ENCODE measurements around the gene GALNT10. TPM values are rescaled to one million over a fixed set of nuclear protein-coding genes. Genes with fewer than 3 reads are reported as not detected.

Gene GALNT10
- total and polyA plus RNA-seq, 5 donors, result 3.4 to 21.7 (median 15.4) TPM

DNA sequence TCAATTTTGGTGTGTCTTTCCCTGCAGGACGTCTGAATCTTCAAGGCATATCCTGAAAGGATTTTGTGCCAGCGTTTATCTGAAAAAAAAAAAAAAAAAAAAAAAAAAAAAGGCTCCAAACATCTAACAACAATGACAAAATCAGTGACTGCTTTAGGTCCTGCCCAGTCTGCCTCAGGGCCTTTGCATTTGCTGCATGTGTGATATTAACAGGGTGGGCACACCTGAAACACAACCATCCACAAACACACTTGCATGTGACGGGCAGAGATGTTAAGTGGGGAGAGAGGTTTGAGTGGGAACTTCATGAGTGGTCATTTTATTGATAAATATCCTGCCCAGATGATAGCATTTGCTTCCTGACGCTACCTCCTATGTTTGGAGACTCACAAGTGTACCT is 172.9 kb downstream of the GALNT10 start:
- intact Hi-C loops (cut with DNase I), result no loop called here
- no peak for DNase-seq
- Histone ChIP-seq H3K9me3 (ENCODE audit: control insufficient read depth, low read length) (no peaks in the 10 kb centered on the region), H3K27me3 (ENCODE audit: control insufficient read depth, insufficient read depth) (no peaks in the 10 kb centered on the region), H3K4me3 (ENCODE audit: low read length) (no peak overlapping the region), H3K4me1 (ENCODE audit: control insufficient read depth, insufficient read depth, low read length) (peaks cover 1% of the 10 kb centered on the region), H3K27ac (ENCODE audit: low read length) (no peak overlapping the region)
- WGBS, result 87% methylated on average over 4 of the region's 4 CpGs
- no peak for ATAC-seq

DNA sequence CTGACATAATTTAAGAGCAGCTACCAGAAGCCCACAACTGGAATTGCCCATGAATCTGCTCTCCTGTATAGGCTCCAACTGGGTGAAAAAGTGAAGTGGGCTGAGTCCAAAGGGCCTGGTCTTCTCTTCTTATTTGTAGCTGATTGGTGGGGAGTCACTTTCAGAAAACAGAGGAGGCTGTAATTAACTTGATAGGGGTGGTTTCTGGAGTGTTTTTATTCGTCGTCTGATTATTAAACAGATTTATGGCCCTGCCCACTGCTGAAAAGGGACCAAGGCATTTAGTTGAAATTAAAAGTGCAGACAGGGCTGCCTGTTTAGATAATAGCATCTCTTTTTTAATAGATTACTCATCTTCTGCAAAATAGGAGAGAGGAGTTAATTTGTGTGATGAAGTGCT is 174.2 kb downstream of the GALNT10 start:
- H3K4me1 ChIP-seq (ENCODE audit: control insufficient read depth, insufficient read depth, low read length), result peaks cover 2% of the 10 kb centered on the region
- ATAC-seq (no peak), DNase-seq (no peak)
- whole genome bisulfite sequencing, result 69% methylated on average over 2 of the region's 2 CpGs
- H3K27me3 ChIP-seq (ENCODE audit: control insufficient read depth, insufficient read depth), result no peaks in the 10 kb centered on the region
- no peak overlapping the region for H3K27ac ChIP-seq (ENCODE audit: low read length)
- no peak overlapping the region for H3K4me3 ChIP-seq (ENCODE audit: low read length)
- intact Hi-C loops (cut with DNase I), result no loop called here
- no peaks in the 10 kb centered on the region for H3K9me3 ChIP-seq (ENCODE audit: control insufficient read depth, low read length)

DNA sequence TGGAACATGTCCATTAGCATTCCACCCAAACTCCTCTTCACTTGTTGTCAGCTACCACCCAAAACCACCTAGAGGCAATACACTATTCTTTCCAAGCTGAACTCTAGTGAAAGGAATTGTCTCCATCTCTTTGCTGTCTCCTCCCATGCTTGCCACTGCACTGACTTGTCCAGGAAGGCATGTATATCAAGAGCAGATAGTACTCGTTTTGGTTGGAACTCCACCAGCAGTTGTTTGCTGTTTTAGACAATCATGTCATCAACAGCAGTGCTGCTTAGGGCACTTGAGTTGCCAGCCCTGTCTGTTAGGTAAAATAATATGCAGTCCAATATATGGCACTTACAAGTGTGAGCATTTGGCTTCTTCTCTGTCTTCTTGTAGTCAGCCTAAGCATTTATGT is 175.3 kb downstream of the GALNT10 start:
- Histone ChIP-seq H3K4me3 (ENCODE audit: low read length) (no peak overlapping the region), H3K27me3 (ENCODE audit: control insufficient read depth, insufficient read depth) (no peaks in the 10 kb centered on the region), H3K27ac (ENCODE audit: low read length) (no peak overlapping the region), H3K9me3 (ENCODE audit: control insufficient read depth, low read length) (no peaks in the 10 kb centered on the region), H3K4me1 (ENCODE audit: control insufficient read depth, insufficient read depth, low read length) (peaks cover 8% of the 10 kb centered on the region)
- 19% methylated on average over 1 of the region's 1 CpG for WGBS
- intact Hi-C loops (cut with DNase I), result loop anchor here in 1 of 4 donors (2.0 kb wide), 1 partner anchor 73 kb away; no protein-coding TSS in a partner anchor
- ATAC-seq (peak; percentile 27 to 52), DNase-seq (no peak)

- intact Hi-C loops (cut with DNase I), result loop anchor here in 1 of 4 donors (2.0 kb wide), 1 partner anchor 74 kb away; no protein-coding TSS in a partner anchor
- H3K27ac ChIP-seq (ENCODE audit: low read length), result no peak overlapping the region
- ATAC-seq, result peak in 1 of 2 donors; percentile 64
- WGBS, result 71% methylated on average over 2 of the region's 2 CpGs
- H3K9me3 ChIP-seq (ENCODE audit: control insufficient read depth, low read length), result no peaks in the 10 kb centered on the region
- peaks cover 13% of the 10 kb centered on the region for H3K4me1 ChIP-seq (ENCODE audit: control insufficient read depth, insufficient read depth, low read length)
- no peaks in the 10 kb centered on the region for H3K27me3 ChIP-seq (ENCODE audit: control insufficient read depth, insufficient read depth)
- DNase-seq, result no peak
- H3K4me3 ChIP-seq (ENCODE audit: low read length), result no peak overlapping the region
These were observed 175.8 kb downstream of the GALNT10 start for GRCh38 chr5:154366353-154366752.

- intact Hi-C loops (cut with DNase I), result loop anchor here in 1 of 4 donors (2.0 kb wide), 1 partner anchor 74 kb away; no protein-coding TSS in a partner anchor
- no peaks in the 10 kb centered on the region for H3K27me3 ChIP-seq (ENCODE audit: control insufficient read depth, insufficient read depth)
- no peak overlapping the region for H3K4me3 ChIP-seq (ENCODE audit: low read length)
- 96% methylated on average over 1 of the region's 1 CpG for WGBS
- no peak for DNase-seq
- no peak for ATAC-seq
- no peaks in the 10 kb centered on the region for H3K9me3 ChIP-seq (ENCODE audit: control insufficient read depth, low read length)
- no peak overlapping the region for H3K27ac ChIP-seq (ENCODE audit: low read length)
- peaks cover 15% of the 10 kb centered on the region for H3K4me1 ChIP-seq (ENCODE audit: control insufficient read depth, insufficient read depth, low read length)
These were observed 176.6 kb downstream of the GALNT10 start for GRCh38 chr5:154367101-154367500.

DNA sequence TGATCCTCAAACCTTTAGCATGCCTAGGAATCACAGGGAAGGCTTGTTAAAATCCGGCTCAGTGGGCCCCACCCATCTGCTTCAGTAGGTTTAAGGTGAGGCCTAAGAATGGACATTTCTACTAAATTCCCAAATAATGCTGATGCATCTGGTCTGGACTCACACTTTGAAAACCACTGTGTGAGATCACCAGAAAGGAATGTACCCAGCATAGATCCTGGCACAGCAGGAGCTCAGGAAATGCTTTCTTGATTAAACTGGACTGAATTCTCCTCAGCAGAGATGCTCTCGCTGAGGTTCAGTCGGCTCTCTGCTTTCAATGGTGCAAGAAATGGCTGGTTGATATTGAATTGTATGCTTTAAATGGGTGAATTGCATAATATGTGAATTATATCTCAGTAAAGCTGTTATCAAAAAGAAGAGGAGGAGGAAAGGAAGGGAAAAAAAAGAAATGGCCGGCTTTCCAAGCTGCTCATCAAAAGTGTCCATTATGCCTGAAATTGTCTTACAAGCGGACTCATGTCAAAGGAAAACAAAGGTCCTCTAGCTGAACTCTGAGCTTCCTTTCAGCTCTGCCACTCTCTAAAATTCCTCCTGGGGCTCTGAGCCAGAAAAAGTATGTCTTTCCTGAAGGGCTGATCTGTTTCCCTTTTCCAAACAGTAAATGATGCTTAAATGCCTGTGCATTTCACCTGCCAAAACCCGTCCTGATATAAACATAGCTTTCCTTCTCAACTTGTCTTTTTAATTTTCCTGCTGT is 177.7 kb downstream of the GALNT10 start:
- peaks cover 15% of the 10 kb centered on the region for H3K4me1 ChIP-seq (ENCODE audit: control insufficient read depth, insufficient read depth, low read length)
- intact Hi-C loops (cut with DNase I), result no loop called here
- peak in 1 of 3 donors; percentile 30 for DNase-seq
- H3K4me3 ChIP-seq (ENCODE audit: low read length), result no peak overlapping the region
- 45% methylated on average over 6 of the region's 6 CpGs for WGBS
- peak; percentile 72 to 86 for ATAC-seq
- H3K27ac ChIP-seq (ENCODE audit: low read length), result no peak overlapping the region
- no peaks in the 10 kb centered on the region for H3K9me3 ChIP-seq (ENCODE audit: control insufficient read depth, low read length)
- no peaks in the 10 kb centered on the region for H3K27me3 ChIP-seq (ENCODE audit: control insufficient read depth, insufficient read depth)

GRCh38 chr5:154369682-154370081 is 179.1 kb downstream of the GALNT10 start:
- DNase-seq (no peak), ATAC-seq (no peak)
- Histone ChIP-seq H3K27me3 (ENCODE audit: control insufficient read depth, insufficient read depth) (no peaks in the 10 kb centered on the region), H3K9me3 (ENCODE audit: control insufficient read depth, low read length) (no peaks in the 10 kb centered on the region), H3K4me3 (ENCODE audit: low read length) (no peak overlapping the region), H3K4me1 (ENCODE audit: control insufficient read depth, insufficient read depth, low read length) (peaks cover 15% of the 10 kb centered on the region), H3K27ac (ENCODE audit: low read length) (no peak overlapping the region)
- intact Hi-C loops (cut with DNase I), result no loop called here
- 84% methylated on average over 4 of the region's 4 CpGs for WGBS

DNA sequence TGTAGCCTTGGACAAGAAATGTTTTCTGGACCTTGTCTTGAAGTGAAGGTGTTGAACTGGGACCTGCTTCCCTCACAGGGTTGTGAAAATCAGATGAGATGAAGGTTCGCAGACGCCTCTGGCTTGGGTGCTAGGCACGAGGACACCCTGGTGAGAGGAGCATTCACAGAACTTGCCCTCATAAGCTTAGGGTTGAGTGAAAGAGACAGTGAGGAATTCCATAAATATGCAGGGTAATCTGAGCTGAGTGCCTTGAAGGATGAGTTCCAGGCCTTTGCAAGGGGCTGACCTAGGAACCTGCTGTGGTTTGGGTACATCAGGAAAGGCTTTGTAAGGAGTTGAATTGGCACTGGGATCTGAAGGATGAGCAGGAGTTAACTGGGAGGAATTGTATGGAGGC is 179.6 kb downstream of the GALNT10 start:
- H3K9me3 ChIP-seq (ENCODE audit: control insufficient read depth, low read length), result no peaks in the 10 kb centered on the region
- DNase-seq (no peak), ATAC-seq (no peak)
- H3K4me1 ChIP-seq (ENCODE audit: control insufficient read depth, insufficient read depth, low read length), result peaks cover 15% of the 10 kb centered on the region
- intact Hi-C loops (cut with DNase I), result no loop called here
- 93% methylated on average over 3 of the region's 3 CpGs for WGBS
- no peaks in the 10 kb centered on the region for H3K27me3 ChIP-seq (ENCODE audit: control insufficient read depth, insufficient read depth)
- no peak overlapping the region for H3K4me3 ChIP-seq (ENCODE audit: low read length)
- no peak overlapping the region for H3K27ac ChIP-seq (ENCODE audit: low read length)

DNA sequence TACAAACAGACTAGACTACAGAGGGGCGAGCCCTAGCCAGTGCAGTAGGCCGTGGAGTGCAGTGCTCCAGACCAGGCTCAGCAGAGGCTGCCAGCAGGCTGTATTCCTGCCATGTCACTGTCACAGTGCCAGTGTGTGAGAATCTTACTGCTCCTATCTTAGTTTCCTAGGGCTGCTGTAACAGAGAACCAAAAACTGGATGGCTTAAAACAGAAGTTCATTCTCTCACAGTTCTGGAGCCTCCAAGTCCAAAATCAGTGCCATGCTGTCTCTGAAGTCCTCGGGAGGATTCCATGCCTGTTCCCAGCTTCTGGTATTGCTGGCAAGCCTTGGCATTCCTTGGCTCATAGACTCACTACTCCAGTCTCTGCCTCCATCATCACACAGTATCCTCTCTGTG is 180.3 kb downstream of the GALNT10 start:
- Histone ChIP-seq H3K9me3 (ENCODE audit: control insufficient read depth, low read length) (no peaks in the 10 kb centered on the region), H3K4me3 (ENCODE audit: low read length) (no peak overlapping the region), H3K27me3 (ENCODE audit: control insufficient read depth, insufficient read depth) (no peaks in the 10 kb centered on the region), H3K4me1 (ENCODE audit: control insufficient read depth, insufficient read depth, low read length) (peaks cover 15% of the 10 kb centered on the region), H3K27ac (ENCODE audit: low read length) (peak overlapping the region; percentile 12)
- intact Hi-C loops (cut with DNase I), result no loop called here
- DNase-seq (peak; percentile 41 to 81 (median 76)), ATAC-seq (peak; percentile 43 to 76)
- WGBS, result 53% methylated on average over 3 of the region's 3 CpGs

- ATAC-seq (peak; percentile 73 to 82), DNase-seq (no peak)
- Histone ChIP-seq H3K4me3 (ENCODE audit: low read length) (no peak overlapping the region), H3K27me3 (ENCODE audit: control insufficient read depth, insufficient read depth) (no peaks in the 10 kb centered on the region), H3K27ac (ENCODE audit: low read length) (peak overlapping the region; percentile 30), H3K4me1 (ENCODE audit: control insufficient read depth, insufficient read depth, low read length) (peaks cover 15% of the 10 kb centered on the region), H3K9me3 (ENCODE audit: control insufficient read depth, low read length) (no peaks in the 10 kb centered on the region)
- intact Hi-C loops (cut with DNase I), result no loop called here
- WGBS, result 28% methylated on average over 3 of the region's 3 CpGs
These were observed 181.2 kb downstream of the GALNT10 start for GRCh38 chr5:154371687-154372086.

GRCh38 chr5:154372661-154373060 is 182.1 kb downstream of the GALNT10 start:
- Histone ChIP-seq H3K4me1 (ENCODE audit: control insufficient read depth, insufficient read depth, low read length) (peaks cover 15% of the 10 kb centered on the region), H3K9me3 (ENCODE audit: control insufficient read depth, low read length) (no peaks in the 10 kb centered on the region), H3K27ac (ENCODE audit: low read length) (no peak overlapping the region), H3K4me3 (ENCODE audit: low read length) (no peak overlapping the region), H3K27me3 (ENCODE audit: control insufficient read depth, insufficient read depth) (no peaks in the 10 kb centered on the region)
- intact Hi-C loops (cut with DNase I), result no loop called here
- DNase-seq, result no peak
- 90% methylated on average over 5 of the region's 5 CpGs for WGBS
- no peak for ATAC-seq
